ENCODE data around the gene ATMIN.

Gene ATMIN

GRCh38 chr16:81006813-81007695 is 28.6 kb upstream of the ATMIN start, which contains the start of the genes CENPN and CMC2:
Gene CENPN (plus strand): TSS chr16:81007214. CDS start chr16:81011940, 4,726 bp downstream.
Gene CMC2 (minus strand): TSS chr16:81006885. CDS start chr16:80997394, 9,491 bp downstream.
- DNase-seq, result peak; percentile 93

- DNase-seq, result no peak
Observed at GRCh38 chr16:81008505-81008789, 27.2 kb upstream of the ATMIN start.

GRCh38 chr16:81012974-81013373 is 22.7 kb upstream of the ATMIN start:
- no peak for DNase-seq

- no peak for DNase-seq
Observed at GRCh38 chr16:81014672-81015071, 21.0 kb upstream of the ATMIN start.

- no peak for DNase-seq
Observed at GRCh38 chr16:81018496-81018895, 17.1 kb upstream of the ATMIN start.

GRCh38 chr16:81026429-81026828 is 9.2 kb upstream of the ATMIN start:
- no peak for DNase-seq

GRCh38 chr16:81029930-81030604 is 5.6 kb upstream of the ATMIN start:
- no peak for DNase-seq

- peak; percentile 13 to 23 for DNase-seq
Observed at GRCh38 chr16:81035975-81036750, 521 bp downstream of the ATMIN start.

- DNase-seq, result no peak
Observed at GRCh38 chr16:81036751-81037350, 1.2 kb downstream of the ATMIN start.

- DNase-seq, result no peak
Observed at GRCh38 chr16:81040131-81040530, 4.5 kb downstream of the ATMIN start.

- no peak for DNase-seq
Observed at GRCh38 chr16:81040842-81041241, 5.2 kb downstream of the ATMIN start.

GRCh38 chr16:81041696-81042095 is 6.1 kb downstream of the ATMIN start:
- DNase-seq, result no peak

- no peak for DNase-seq
Observed at GRCh38 chr16:81042821-81043220, 7.2 kb downstream of the ATMIN start.

- no peak for DNase-seq
Observed at GRCh38 chr16:81053761-81054160, 18.1 kb downstream of the ATMIN start.

GRCh38 chr16:81060576-81061306 is 25.1 kb downstream of the ATMIN start:
- no peak for DNase-seq

GRCh38 chr16:81061307-81061640 is 25.6 kb downstream of the ATMIN start:
- no peak for DNase-seq

- DNase-seq, result no peak
Observed at GRCh38 chr16:81061871-81062608, 26.4 kb downstream of the ATMIN start.

- DNase-seq, result no peak
Observed at GRCh38 chr16:81066681-81067080, 31.0 kb downstream of the ATMIN start.

GRCh38 chr16:81067166-81067565 is 31.5 kb downstream of the ATMIN start:
- no peak for DNase-seq

- DNase-seq, result no peak
Observed at GRCh38 chr16:81069063-81069462, 33.4 kb downstream of the ATMIN start.

GRCh38 chr16:81070979-81071378 is 35.3 kb downstream of the ATMIN start:
- DNase-seq, result no peak

- no peak for DNase-seq
Observed at GRCh38 chr16:81071805-81072204, 36.2 kb downstream of the ATMIN start.

Data from stimulated activated CD4-positive, alpha-beta T cell treated with anti-CD3 and anti-CD28 coated beads, Interleukin-2, amount 100 ng/mL, for 48 hours (primary cell).